ENCODE results near the gene MYH13. TPM values are rescaled to one million over a fixed set of nuclear protein-coding genes. Genes with fewer than 3 reads are reported as not detected.

The MYH13 gene
- total and polyA plus RNA-seq, 7 donors = 0.01 to 0.11 (median 0.07) TPM

DNA sequence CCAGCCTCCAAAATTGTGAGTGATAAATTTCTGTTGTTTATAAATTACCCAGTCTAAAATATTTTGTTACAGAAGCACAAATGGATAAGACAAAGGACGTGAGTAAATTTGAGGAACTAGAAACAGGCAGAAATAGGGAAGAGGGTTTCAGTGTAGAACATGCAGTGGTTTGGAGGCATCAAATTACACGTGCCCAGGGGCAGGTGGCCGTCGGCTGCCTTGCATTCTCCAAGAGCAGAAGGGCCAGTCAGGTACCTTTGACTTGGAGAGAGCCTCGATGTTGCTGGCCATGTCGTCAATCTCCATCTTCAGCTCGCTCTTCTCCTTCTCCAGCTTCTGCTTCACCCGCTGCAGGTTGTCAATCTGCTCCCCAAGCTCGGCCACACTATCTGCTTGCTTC, 54.3 kb downstream of the MYH13 start:
- Histone ChIP-seq H3K36me3 (ENCODE audit: insufficient read depth in 1 of 2, low read depth in 1 of 2) (no peaks in the 10 kb centered on the region), H3K27me3 (ENCODE audit: insufficient read depth in 3 of 3, low read length in 2 of 3) (no peaks in the 10 kb centered on the region)
- no peak for DNase-seq

DNA sequence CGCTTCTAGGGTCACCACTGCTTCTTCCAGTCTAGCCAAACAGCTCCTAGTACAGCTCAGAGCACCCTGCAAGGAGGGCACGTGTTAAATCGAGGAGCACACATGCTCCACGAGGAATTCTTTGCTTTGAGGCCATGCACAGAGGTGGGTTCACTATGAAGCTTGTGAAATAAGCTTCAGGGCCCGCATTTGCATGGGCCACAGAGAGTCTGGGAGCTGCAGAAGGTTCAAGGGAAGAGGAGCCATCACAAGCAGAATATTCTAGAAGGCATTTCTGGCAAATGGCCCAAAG, 55.3 kb downstream of the MYH13 start:
- Histone ChIP-seq H3K4me3 (no peak overlapping the region), H3K4me1 (no peaks in the 10 kb centered on the region), H3K27ac (no peak overlapping the region), H3K36me3 (ENCODE audit: insufficient read depth in 1 of 2, low read depth in 1 of 2) (no peaks in the 10 kb centered on the region), H3K27me3 (ENCODE audit: insufficient read depth in 3 of 3, low read length in 2 of 3) (no peaks in the 10 kb centered on the region), H3K9me3 (no peaks in the 10 kb centered on the region)
- TF ChIP-seq, protein P1, sequence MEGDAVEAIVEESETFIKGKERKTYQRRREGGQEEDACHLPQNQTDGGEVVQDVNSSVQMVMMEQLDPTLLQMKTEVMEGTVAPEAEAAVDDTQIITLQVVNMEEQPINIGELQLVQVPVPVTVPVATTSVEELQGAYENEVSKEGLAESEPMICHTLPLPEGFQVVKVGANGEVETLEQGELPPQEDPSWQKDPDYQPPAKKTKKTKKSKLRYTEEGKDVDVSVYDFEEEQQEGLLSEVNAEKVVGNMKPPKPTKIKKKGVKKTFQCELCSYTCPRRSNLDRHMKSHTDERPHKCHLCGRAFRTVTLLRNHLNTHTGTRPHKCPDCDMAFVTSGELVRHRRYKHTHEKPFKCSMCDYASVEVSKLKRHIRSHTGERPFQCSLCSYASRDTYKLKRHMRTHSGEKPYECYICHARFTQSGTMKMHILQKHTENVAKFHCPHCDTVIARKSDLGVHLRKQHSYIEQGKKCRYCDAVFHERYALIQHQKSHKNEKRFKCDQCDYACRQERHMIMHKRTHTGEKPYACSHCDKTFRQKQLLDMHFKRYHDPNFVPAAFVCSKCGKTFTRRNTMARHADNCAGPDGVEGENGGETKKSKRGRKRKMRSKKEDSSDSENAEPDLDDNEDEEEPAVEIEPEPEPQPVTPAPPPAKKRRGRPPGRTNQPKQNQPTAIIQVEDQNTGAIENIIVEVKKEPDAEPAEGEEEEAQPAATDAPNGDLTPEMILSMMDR (IDR thresholded peaks at IDR 0.05) = peak; percentile 3
- DNase-seq (no peak), ATAC-seq (no peak)
- WGBS, 3 donors = 65 to 76% (median 71%) methylated on average over 5 of the region's 5 CpGs
- intact Hi-C loops (cut with DNase I) = loop anchor here in 1 of 2 donors (10.0 kb wide), 1 partner anchor 57 kb away; the partner anchor contains the start of gene MYH13

More for the DNA sequence above, 54.3 kb downstream of the MYH13 start:
- no peak for ATAC-seq
- WGBS, 3 donors = 59 to 63% (median 61%) methylated on average over 9 of the region's 9 CpGs
- TF ChIP-seq, protein P1 (IDR thresholded peaks at IDR 0.05) = no peak
- Histone ChIP-seq H3K27ac (no peak overlapping the region), H3K9me3 (no peaks in the 10 kb centered on the region), H3K4me1 (no peaks in the 10 kb centered on the region), H3K4me3 (no peak overlapping the region)
- intact Hi-C loops (cut with DNase I) = loop anchor here in 1 of 2 donors (10.0 kb wide), 1 partner anchor 56 kb away; the partner anchor contains the start of gene MYH13

DNA sequence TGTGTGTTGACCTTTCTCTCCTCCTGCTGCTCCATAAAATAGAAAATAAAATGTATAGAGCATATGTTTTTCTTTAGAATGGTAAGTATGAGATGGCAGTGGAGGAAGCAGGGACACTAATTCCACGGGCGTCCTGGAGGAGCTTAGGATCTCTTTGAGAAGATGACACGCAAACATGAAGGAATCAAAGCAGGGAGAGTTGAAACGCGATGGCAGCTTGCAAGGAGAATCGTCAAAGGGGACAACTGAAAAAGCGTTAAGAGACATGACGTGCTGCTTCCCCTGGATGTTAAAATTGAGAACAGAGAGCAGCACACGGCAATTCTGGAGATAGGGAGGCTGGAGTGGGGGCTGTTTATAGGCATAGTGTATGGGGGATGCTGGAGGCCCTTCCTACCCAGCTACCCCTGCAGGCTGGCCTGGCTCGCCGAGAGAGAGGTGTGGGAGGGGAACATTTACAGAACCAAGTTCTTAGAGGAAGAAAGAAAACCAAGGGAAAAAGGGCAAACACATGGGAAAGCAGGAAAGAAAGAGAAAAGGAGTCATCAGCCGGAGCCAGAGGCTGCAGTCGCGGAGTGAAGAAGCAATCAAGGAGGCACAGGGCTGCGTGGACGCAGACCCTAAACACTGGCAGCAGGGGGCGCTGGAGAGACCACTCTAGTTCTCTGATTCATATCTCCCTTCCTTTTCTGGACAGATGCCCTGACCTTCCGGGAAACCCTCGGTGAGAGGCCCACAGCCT, 55.8 kb downstream of the MYH13 start:
- WGBS, 3 donors = 58 to 74% (median 59%) methylated on average over 18 to 19 of the region's 19 CpGs
- intact Hi-C loops (cut with DNase I) = loop anchor here in 1 of 2 donors (10.0 kb wide), 1 partner anchor 58 kb away; the partner anchor contains the start of gene MYH13
- no peaks in the 10 kb centered on the region for H3K9me3 ChIP-seq

DNA sequence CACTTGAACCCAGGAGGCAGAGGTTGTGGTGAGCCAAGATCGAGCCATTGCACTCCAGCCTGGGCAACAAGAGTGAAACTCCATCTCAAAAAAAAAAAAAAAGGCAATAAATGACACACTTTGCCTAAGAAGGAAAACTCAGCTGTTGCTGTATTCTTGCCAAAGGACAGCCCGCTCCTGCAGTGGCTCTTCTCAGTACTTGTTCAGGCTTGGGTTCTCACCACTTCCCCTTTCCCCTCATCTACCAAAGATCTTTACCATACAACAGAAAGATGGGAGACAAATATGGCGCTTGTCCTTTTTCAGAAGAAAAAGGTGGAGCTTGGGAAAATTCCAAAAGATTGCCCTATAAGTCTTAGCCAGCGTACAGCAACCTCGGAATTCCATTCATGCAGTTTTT, 58.5 kb downstream of the MYH13 start:
- H3K4me3 ChIP-seq = no peak overlapping the region

More for the DNA sequence above, 55.8 kb downstream of the MYH13 start:
- no peaks in the 10 kb centered on the region for H3K36me3 ChIP-seq (ENCODE audit: insufficient read depth in 1 of 2, low read depth in 1 of 2)
- no peaks in the 10 kb centered on the region for H3K27me3 ChIP-seq (ENCODE audit: insufficient read depth in 3 of 3, low read length in 2 of 3)
- DNase-seq (peak; percentile 60 to 67), ATAC-seq (peak in 3 of 4 donors; percentile 27 to 59 (median 53))
- TF ChIP-seq, protein P1 (IDR thresholded peaks at IDR 0.05) = peak; percentile 36
- no peak overlapping the region for H3K4me3 ChIP-seq
- no peak overlapping the region for H3K27ac ChIP-seq
- no peaks in the 10 kb centered on the region for H3K4me1 ChIP-seq

More for the DNA sequence above, 58.5 kb downstream of the MYH13 start:
- 46 to 67% (median 52%) methylated on average over 5 of the region's 5 CpGs for WGBS, 3 donors
- Histone ChIP-seq H3K27me3 (ENCODE audit: insufficient read depth in 3 of 3, low read length in 2 of 3) (no peaks in the 10 kb centered on the region), H3K9me3 (no peaks in the 10 kb centered on the region), H3K36me3 (ENCODE audit: insufficient read depth in 1 of 2, low read depth in 1 of 2) (no peaks in the 10 kb centered on the region), H3K27ac (no peak overlapping the region), H3K4me1 (no peaks in the 10 kb centered on the region)
- TF ChIP-seq, protein P1 (IDR thresholded peaks at IDR 0.05) = no peak
- intact Hi-C loops (cut with DNase I) = loop anchor here in 1 of 2 donors (10.0 kb wide), 1 partner anchor 60 kb away; the partner anchor contains the start of gene MYH13
- DNase-seq = no peak
- ATAC-seq = no peak

All from psoas muscle (tissue), 8 donors.